IPS-15b (cell line): ENCODE results near the gene RAMP2.
A peak's percentile ranks its signal among the peaks of the same experiment; 100 is the strongest.

Experiments
- H3K27me3 ChIP-seq: one replicate; pipeline ENCODE4 v1.6.1; 2013; ENCODE audit warnings: low read length; ENCODE audit not compliant: control insufficient read depth, insufficient read depth
- H3K36me3 ChIP-seq: one replicate; pipeline ENCODE4 v1.6.1; 2013; ENCODE audit warnings: low read length; ENCODE audit not compliant: control insufficient read depth, insufficient read depth
- H3K4me1 ChIP-seq: one replicate; pipeline ENCODE4 v1.6.1; 2013; ENCODE audit warnings: mild to moderate bottlenecking, low read length; ENCODE audit not compliant: control insufficient read depth, insufficient read depth
- H3K4me3 ChIP-seq: one replicate; pipeline ENCODE4 v1.5.1; 2013; ENCODE audit warnings: low read depth, low read length
- H3K9ac ChIP-seq: one replicate; pipeline ENCODE4 v1.6.1; 2013; ENCODE audit warnings: low read depth, mild to moderate bottlenecking, low read length
- H3K9me3 ChIP-seq: one replicate; pipeline ENCODE4 v1.6.1; 2013; ENCODE audit warnings: mild to moderate bottlenecking, low read length; ENCODE audit not compliant: control insufficient read depth, insufficient read depth

Gene RAMP2

DNA sequence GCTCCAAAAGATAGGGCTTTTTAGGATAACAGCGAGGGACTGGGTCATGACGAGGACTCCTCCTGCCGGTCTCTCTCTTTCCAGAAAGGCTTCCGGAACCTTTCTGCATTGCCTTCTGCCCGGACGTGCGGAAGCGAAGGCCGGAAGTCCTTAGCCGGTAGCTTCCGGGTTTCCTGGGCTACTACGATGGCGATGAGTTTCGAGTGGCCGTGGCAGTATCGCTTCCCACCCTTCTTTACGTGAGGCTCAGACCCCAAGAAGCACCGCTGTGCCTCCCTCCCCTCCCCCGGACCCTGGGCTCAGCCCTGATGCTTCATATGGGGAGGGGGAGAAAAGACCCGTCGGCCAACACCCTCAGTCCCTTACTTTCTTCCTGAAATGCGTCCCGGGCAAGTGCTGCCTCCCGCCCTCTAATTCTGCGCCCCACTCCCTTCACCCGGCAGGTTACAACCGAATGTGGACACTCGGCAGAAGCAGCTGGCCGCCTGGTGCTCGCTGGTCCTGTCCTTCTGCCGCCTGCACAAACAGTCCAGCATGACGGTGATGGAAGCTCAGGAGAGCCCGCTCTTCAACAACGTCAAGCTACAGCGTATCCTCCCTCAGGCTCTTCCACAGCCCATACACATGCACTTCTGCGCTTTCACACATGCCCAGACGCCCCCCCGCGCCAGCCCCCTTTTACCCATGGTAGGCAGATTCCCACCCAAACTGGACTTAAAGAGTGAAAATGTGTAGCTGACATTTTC, 12.4 kb downstream of the RAMP2 start, which contains the start of gene VPS25:
Gene VPS25, plus strand, starts transcription at position 160 of the 746 bp plus-strand sequence. Its CDS starts 27 bp downstream, at position 187.
- peak within 1 kb of the TSS; percentile 97 for H3K9ac ChIP-seq
- no peaks in the 10 kb centered on the region for H3K27me3 ChIP-seq
- no peaks in the 10 kb centered on the region for H3K9me3 ChIP-seq
- peaks cover 4% of the 10 kb centered on the region for H3K36me3 ChIP-seq
- peak within 1 kb of the TSS; percentile 98 for H3K4me3 ChIP-seq
- H3K4me1 ChIP-seq: no peaks in the 10 kb centered on the region

GRCh38 chr17:42774066-42774745, 13.2 kb downstream of the RAMP2 start:
- Histone ChIP-seq H3K27me3 (no peaks in the 10 kb centered on the region), H3K36me3 (peaks cover 12% of the 10 kb centered on the region), H3K4me3 (peak overlapping the region; percentile 98), H3K9ac (no peak overlapping the region), H3K9me3 (no peaks in the 10 kb centered on the region), H3K4me1 (no peaks in the 10 kb centered on the region)

DNA sequence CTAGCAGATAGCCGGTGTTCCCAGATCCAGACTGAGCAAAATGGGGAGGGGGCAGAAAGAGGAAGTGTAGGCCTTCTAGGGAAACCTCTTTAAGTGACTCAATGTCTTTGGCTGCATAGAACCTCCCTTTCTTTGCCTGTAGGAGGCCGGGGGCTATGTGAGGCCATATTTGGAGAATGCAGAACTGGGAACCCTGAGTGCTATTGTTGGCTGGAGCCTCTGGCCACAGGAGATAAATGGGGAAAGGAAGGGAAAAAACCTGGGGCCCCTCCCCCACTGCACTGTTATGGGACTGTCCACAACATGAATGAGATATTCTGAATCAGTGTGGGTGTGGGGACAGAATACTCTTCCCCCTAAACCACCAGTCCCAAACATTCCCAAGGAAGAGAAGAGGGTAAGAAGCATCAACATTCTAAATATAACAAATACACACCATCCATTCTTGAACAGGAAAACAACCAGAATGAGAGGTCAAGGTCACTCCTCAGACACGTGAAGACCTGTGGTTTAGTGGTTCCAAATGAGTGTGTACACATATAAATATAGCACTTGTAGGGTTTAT, 14.6 kb downstream of the RAMP2 start:
- Histone ChIP-seq H3K9ac (no peak overlapping the region), H3K4me3 (no peak overlapping the region), H3K36me3 (peaks cover 12% of the 10 kb centered on the region), H3K4me1 (no peaks in the 10 kb centered on the region), H3K9me3 (no peaks in the 10 kb centered on the region), H3K27me3 (no peaks in the 10 kb centered on the region)

GRCh38 chr17:42778570-42778969, 17.5 kb downstream of the RAMP2 start:
- peaks cover 12% of the 10 kb centered on the region for H3K36me3 ChIP-seq
- H3K27me3 ChIP-seq: peaks cover 24% of the 10 kb centered on the region
- no peak overlapping the region for H3K9ac ChIP-seq
- H3K9me3 ChIP-seq: no peaks in the 10 kb centered on the region
- no peak overlapping the region for H3K4me3 ChIP-seq
- H3K4me1 ChIP-seq: peaks cover 8% of the 10 kb centered on the region

DNA sequence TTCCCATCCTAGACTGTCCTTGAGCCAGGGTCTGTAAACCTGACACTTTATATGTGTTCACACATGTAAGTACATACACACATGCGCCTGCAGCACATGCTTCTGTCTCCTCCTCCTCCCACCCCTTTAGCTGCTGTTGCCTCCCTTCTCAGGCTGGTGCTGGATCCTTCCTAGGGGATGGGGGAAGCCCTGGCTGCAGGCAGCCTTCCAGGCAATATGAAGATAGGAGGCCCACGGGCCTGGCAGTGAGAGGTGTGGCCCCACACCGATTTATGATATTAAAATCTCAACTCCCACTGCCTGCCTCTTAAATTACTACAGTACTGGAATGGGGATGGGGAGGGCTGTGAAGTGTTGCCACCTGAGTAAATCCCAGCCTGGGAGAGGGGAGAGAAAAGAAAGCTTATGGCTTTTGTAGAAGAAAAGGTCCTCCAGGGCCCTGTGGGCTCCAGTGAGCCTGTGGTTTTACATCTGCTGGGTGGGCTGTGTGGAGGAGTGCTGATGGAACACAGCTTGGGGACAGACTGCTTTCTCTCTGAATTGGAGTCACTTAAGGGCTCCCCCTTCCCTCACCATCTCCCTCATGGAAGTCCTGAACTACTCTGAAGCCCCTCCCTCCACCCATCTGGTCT, 18.4 kb downstream of the RAMP2 start:
- no peak overlapping the region for H3K9ac ChIP-seq
- H3K9me3 ChIP-seq: no peaks in the 10 kb centered on the region
- peaks cover 9% of the 10 kb centered on the region for H3K4me1 ChIP-seq
- H3K36me3 ChIP-seq: peaks cover 12% of the 10 kb centered on the region
- H3K4me3 ChIP-seq: peak overlapping the region; percentile 77
- H3K27me3 ChIP-seq: peaks cover 29% of the 10 kb centered on the region

DNA sequence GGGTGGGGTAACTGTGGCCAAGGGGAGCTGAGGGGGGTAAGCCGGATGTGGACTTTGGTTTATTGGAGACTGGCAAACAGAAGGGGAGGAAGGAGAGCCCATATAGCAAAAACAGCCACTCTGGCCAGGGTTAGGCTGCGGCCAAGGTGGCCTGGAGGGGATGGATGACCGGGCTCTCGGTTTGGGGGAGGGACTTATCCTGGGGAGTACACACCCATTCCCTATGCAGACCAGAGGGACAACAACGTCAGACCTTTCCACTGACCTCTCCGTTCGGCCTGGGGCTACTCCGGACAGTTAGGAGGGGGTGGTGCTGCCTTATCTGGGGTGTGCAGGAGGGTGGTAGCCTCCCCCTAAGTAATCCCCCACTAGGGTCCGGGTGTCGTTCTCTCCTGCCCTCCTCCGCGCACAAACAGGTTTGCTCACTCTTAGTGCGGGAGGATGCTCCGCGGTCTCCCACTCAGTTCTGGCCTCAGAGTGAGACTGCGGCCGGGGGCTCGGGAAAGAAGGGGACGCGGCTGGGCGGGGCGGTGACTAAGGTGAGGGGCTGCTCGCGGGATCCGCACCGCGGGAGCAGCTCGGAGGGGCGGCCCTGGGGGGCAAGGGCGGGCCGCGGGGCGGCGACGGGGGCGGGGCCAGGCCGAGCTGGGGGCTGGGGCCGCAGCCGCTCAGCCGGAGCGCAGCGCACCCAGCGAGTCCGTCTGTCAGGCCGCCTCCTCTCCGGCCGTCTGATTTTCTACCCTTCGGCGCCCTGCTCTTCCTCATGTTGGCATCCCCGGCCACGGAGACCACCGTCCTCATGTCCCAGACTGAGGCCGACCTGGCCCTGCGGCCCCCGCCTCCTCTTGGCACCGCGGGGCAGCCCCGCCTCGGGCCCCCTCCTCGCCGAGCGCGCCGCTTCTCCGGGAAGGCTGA, 19.2 kb downstream of the RAMP2 start, which contains the start of gene WNK4:
Gene WNK4, plus strand, starts transcription at position 675 of the 915 bp plus-strand sequence. Its CDS starts 89 bp downstream, at position 764.
- peaks cover 12% of the 10 kb centered on the region for H3K36me3 ChIP-seq
- peak within 1 kb of the TSS; percentile 77 for H3K4me3 ChIP-seq
- peaks cover 31% of the 10 kb centered on the region for H3K27me3 ChIP-seq
- no peaks in the 10 kb centered on the region for H3K9me3 ChIP-seq
- peaks cover 9% of the 10 kb centered on the region for H3K4me1 ChIP-seq
- peak within 1 kb of the TSS; percentile 73 for H3K9ac ChIP-seq

DNA sequence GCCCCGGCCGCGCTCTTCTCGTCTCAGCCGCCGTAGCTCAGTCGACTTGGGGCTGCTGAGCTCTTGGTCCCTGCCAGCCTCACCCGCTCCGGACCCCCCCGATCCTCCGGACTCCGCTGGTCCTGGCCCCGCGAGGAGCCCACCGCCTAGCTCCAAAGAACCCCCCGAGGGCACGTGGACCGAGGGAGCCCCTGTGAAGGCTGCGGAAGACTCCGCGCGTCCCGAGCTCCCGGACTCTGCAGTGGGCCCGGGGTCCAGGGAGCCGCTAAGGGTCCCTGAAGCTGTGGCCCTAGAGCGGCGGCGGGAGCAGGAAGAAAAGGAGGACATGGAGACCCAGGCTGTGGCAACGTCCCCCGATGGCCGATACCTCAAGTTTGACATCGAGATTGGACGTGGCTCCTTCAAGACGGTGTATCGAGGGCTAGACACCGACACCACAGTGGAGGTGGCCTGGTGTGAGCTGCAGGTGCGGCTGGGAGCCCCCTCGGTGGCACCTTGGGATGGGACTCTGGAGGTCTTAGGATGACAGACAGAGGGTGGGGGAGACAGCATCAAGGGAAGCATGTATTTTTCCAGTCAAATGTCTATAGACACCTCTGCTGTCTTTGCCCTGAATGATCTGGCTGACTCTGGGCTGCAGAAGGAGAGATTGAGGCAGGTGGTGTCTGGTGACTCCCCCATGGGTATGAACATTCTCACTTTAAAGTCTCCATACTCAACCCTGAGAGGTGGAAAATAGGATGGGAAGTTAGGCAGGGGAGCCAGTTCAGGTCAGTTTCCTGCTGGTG, 20.0 kb downstream of the RAMP2 start:
- H3K9me3 ChIP-seq: no peaks in the 10 kb centered on the region
- H3K27me3 ChIP-seq: peaks cover 33% of the 10 kb centered on the region
- peak overlapping the region; percentile 73 for H3K9ac ChIP-seq
- H3K4me1 ChIP-seq: peaks cover 9% of the 10 kb centered on the region
- peak overlapping the region; percentile 56 for H3K4me3 ChIP-seq
- H3K36me3 ChIP-seq: peaks cover 12% of the 10 kb centered on the region

DNA sequence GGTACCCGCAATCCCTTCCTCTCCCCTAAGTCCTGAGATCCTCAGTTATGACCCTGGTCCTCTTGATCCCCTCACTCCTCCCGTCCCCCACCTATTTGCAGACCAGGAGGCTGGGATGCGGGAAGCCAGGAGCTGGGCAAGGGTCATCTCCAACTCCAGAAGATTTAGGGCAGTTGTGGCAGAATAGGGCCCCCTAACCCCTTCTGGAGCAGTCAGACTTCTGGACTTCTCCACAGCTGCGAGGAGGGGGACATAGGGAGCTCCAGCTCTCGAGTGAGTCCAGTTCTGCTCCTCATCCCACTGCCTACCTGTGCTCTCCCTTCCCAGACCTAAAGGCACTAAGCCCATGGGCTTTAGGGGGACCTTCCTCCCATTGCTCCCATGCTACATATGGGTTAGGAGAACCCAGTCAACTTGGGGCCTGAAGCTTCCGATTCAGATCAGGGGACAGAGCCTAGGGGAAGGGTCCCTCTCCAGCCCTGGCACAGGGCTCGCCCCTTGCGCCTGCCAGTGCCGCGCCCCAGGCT, 20.7 kb downstream of the RAMP2 start:
- Histone ChIP-seq H3K9me3 (no peaks in the 10 kb centered on the region), H3K9ac (no peak overlapping the region), H3K4me1 (peaks cover 9% of the 10 kb centered on the region), H3K36me3 (peaks cover 12% of the 10 kb centered on the region), H3K27me3 (peaks cover 33% of the 10 kb centered on the region), H3K4me3 (peak overlapping the region; percentile 56)

- H3K36me3 ChIP-seq: peaks cover 12% of the 10 kb centered on the region
- peaks cover 33% of the 10 kb centered on the region for H3K27me3 ChIP-seq
- H3K9ac ChIP-seq: no peak overlapping the region
- H3K4me1 ChIP-seq: peaks cover 9% of the 10 kb centered on the region
- no peaks in the 10 kb centered on the region for H3K9me3 ChIP-seq
- no peak overlapping the region for H3K4me3 ChIP-seq
Measured at GRCh38 chr17:42782166-42783061, 21.4 kb downstream of the RAMP2 start.
